ENCODE results near the gene ZNF90.
"Not testable (repeated sequence)": the region's sequence is repeated elsewhere in the genome, so short reads cannot be mapped to it uniquely, and the experiment has no call there.

Gene ZNF90

DNA sequence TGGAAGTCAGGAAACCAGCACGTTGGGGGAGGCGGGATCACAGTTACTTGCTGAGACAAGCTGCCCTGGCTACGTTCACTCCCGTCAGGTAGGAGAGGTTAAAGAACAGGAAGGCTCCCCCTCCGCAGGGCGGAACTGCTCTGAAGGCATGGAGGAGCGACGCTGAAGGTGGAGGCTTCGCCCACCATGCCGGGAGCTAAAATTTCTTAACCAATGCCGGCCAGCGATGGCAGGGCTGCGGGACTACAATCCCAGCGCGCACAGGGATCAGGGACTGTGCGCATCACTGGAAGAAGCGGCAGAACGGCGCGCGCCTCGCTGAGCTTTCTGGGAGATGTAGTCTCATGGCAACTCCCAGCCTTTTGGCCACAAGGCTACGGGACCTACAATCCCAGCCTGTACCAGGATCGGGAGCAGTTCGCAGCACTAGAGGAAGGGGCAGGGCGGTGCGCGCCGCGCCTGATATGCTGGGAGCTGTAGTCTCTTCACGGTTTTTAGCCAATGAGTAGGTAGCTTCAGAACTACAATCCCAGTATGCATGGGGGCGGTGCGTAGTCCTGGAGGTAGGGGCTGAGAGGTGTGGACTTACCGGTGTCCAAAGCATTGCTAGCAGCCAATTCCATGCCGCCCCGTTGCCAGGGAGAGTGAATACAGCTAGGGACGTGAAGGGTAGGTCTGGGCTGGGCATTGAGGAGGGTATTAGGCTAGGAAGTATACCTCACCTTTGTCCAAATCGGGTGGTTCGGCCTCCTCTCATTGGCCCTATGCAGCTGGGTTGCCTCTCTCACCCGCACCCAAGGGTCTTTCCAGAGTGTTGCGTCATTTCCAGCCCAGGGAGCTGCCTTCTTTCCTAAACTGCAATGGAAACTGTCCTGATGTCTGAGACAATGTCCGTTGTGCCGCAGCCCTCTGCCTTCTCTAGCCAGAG is 25.7 kb upstream of the ZNF90 start:
- TF ChIP-seq, protein P1, sequence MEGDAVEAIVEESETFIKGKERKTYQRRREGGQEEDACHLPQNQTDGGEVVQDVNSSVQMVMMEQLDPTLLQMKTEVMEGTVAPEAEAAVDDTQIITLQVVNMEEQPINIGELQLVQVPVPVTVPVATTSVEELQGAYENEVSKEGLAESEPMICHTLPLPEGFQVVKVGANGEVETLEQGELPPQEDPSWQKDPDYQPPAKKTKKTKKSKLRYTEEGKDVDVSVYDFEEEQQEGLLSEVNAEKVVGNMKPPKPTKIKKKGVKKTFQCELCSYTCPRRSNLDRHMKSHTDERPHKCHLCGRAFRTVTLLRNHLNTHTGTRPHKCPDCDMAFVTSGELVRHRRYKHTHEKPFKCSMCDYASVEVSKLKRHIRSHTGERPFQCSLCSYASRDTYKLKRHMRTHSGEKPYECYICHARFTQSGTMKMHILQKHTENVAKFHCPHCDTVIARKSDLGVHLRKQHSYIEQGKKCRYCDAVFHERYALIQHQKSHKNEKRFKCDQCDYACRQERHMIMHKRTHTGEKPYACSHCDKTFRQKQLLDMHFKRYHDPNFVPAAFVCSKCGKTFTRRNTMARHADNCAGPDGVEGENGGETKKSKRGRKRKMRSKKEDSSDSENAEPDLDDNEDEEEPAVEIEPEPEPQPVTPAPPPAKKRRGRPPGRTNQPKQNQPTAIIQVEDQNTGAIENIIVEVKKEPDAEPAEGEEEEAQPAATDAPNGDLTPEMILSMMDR (IDR thresholded peaks at IDR 0.05; ENCODE audit: insufficient read depth, low read depth, low read length, missing control alignments) = no peak
- peak overlapping the region; percentile 24 for H3K4me3 ChIP-seq (ENCODE audit: low read depth, low read length)
- DNase-seq (ENCODE audit: low read depth) = peak; percentile 59

- H3K4me3 ChIP-seq (ENCODE audit: low read depth, low read length); DNase-seq (ENCODE audit: low read depth): not testable (repeated sequence)
These were observed 19.1 kb upstream of the ZNF90 start for GRCh38 chr19:20058738-20059137.

- DNase-seq (ENCODE audit: low read depth) = no peak
- H3K4me3 ChIP-seq (ENCODE audit: low read depth, low read length) = no peak overlapping the region
- TF ChIP-seq, protein P1 (IDR thresholded peaks at IDR 0.05; ENCODE audit: insufficient read depth, low read depth, low read length, missing control alignments) = no peak
These were observed 17.5 kb upstream of the ZNF90 start for GRCh38 chr19:20060282-20060681.

- no peak for DNase-seq (ENCODE audit: low read depth)
- TF ChIP-seq, protein P1 (IDR thresholded peaks at IDR 0.05; ENCODE audit: insufficient read depth, low read depth, low read length, missing control alignments) = no peak
- H3K4me3 ChIP-seq (ENCODE audit: low read depth, low read length) = no peak overlapping the region
These were observed 10.9 kb upstream of the ZNF90 start for GRCh38 chr19:20066861-20067260.

- TF ChIP-seq, protein P1 (IDR thresholded peaks at IDR 0.05; ENCODE audit: insufficient read depth, low read depth, low read length, missing control alignments) = no peak
- H3K4me3 ChIP-seq (ENCODE audit: low read depth, low read length) = no peak overlapping the region
- DNase-seq (ENCODE audit: low read depth) = no peak
These were observed 9.9 kb upstream of the ZNF90 start for GRCh38 chr19:20067943-20068342.

DNA sequence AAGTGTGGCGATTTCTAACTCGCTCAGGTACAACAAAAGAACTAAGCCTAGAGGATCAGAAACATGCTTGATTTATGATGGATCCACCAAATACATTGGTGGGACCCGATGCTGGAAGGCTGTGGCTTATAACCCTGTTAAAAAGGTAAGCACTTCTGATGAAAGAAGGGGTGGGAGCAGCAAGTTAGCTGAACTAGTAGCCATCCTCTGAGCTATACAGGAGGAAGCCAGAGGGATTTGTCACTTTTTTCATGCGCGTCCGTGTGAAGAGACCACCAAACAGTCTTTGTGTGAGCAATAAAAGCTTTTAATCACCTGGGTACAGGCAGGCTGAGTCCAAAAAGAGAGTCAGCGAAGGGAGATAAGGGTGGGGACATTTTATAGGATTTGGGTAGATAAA is 9.2 kb upstream of the ZNF90 start:
- not testable (repeated sequence) for H3K4me3 ChIP-seq (ENCODE audit: low read depth, low read length)

DNA sequence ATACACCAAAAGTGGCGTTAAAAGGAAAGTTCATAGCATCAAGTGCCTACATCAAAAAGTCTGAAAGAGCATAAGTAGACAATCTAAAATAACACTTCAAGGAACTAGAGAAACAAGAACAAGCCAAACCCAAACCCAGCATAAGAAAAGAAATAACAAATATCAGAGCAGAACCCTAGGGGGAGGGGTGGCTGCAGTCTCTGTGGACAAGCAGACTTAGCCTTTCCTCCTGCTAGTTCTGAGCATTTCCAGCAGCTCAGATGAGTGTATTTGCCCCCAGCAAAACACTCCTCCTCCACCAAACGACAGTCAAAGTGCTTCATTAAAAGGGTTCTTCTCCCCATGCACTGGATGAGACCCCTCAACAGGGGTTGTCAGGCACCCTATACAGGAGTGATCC is 7.1 kb upstream of the ZNF90 start:
- H3K4me3 ChIP-seq (ENCODE audit: low read depth, low read length) = no peak overlapping the region
- no peak for DNase-seq (ENCODE audit: low read depth)
- TF ChIP-seq, protein P1 (IDR thresholded peaks at IDR 0.05; ENCODE audit: insufficient read depth, low read depth, low read length, missing control alignments) = no peak

More for the DNA sequence above, 9.2 kb upstream of the ZNF90 start:
- not testable (repeated sequence) for DNase-seq (ENCODE audit: low read depth)

DNA sequence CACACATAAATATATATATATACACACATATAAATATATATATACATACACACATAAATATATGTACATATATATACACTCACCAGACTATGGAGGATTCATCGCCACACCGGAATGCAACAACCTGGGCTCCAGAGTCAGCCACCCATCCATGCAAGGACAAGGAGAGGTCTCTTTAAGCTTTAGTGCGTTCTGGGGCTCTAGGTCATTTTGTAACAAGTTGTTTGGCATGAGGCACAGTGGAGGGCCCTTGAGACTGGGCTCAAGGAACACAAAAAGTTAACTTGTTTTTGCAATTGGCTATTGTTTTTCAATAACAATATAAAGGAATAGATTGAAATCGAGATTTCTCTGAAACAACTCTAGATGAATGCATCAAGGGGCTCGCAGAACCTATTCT is 4.9 kb upstream of the ZNF90 start:
- TF ChIP-seq, protein P1 (IDR thresholded peaks at IDR 0.05; ENCODE audit: insufficient read depth, low read depth, low read length, missing control alignments) = no peak
- no peak for DNase-seq (ENCODE audit: low read depth)
- H3K4me3 ChIP-seq (ENCODE audit: low read depth, low read length) = no peak overlapping the region

Data from GM12865 (cell line).